Measurements from ENCODE around the gene PROX1.
"Not testable (repeated sequence)": the region's sequence is repeated elsewhere in the genome, so short reads cannot be mapped to it uniquely, and the experiment has no call there.

PROX1 gene

DNA sequence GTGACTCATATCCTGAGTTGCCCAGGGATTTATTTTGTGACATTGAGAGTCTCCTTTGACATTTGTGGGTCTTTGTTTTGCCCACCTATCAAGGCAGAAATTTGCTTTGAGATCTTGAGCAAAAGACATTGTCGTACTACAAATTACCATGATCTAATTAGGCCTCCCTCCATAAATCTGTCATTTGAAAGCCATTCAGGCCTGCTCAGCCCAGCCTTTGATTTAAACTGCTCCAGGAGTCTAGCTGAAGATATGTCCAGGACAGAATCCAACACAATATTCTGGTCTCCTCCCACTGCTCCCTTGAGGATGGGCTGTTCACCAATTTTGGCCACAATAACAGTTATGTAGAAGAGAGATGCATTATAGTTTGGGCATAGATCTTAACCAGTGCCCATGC is 86.7 kb downstream of the PROX1 start:
- DNase-seq, result no peak

DNA sequence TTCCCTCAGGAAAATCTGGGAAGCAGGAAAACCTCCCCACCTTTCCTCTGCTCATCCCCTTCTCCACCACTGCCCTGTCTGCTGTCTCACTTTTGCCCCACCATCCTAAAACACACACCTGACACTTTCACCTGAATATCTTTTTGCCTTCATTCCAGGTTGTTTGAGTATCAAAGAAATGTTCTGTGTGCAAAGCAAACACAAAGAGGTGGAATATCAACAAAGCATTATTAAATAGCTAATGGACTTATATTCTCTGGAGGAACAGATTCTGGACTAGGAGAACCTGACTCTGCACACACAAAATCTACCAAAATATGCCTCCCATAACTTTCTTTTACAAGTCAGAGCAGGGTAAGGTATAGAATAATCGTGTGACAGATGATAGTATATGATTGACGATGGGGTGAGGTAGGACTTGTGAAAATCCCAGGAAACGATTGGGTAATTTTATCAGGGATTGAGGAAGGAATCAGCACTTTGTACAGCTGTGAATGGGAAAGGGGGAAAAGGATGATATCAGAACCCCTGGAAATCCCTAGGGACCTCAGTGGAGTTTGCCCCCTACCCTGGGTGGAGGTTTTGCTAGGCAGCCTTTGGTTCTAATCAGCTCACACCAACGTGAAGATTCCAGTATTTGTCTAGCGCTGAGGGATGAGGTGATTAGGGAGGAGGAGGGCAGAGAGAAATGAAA is 87.7 kb downstream of the PROX1 start:
- DNase-seq, result no peak

DNA sequence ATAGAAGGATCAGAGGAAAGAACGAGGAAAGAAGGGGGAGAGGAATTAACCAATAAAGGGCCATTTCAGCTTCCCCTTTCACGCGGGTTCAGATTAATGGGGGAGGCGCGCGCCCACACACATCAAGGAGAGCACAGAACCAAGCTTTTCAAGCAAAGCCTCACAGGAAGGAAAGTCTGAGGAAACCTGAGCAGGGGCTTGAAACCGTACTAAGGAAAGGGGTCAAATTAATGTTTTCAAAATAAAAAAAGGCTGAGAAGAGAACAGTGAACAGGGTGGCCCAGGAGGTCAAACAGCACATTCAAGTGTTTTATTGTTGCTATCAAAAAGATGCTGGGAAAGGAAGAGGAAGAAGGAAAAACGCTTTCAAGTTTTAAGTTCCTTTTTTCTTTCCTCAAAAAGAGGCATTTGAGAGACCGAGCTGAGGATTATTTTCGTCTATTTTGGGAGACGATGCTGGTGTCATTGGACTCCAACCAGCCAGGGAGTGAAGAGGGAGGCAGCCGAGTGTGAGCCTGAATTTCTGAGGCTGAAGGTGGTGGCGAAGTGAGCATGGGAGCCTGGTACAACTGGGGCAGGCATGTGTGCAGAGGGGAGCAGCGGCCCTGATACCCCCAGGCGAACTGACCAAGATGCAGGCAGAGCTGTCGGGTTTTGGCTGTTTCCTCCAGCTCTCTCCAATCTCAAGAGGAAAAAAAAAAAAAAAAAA is 88.4 kb downstream of the PROX1 start:
- DNase-seq, result no peak

DNA sequence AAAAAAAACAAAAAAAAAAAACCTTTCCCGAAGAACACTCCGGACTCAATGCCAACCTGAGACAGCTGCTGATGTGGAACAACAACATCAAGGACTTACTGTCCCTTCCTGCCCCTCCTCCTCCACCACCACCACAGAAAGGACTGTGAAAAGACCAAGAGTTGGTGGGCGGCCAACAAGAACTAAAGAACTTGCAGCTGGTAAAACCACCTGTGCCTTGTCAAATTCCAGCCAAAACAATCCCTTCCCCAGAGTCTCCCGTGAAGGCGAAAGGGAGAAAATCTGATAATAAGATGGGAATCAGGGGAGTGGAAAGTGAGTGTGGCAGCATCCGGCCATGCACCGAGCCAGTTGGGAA is 88.9 kb downstream of the PROX1 start:
- DNase-seq, result no peak

DNA sequence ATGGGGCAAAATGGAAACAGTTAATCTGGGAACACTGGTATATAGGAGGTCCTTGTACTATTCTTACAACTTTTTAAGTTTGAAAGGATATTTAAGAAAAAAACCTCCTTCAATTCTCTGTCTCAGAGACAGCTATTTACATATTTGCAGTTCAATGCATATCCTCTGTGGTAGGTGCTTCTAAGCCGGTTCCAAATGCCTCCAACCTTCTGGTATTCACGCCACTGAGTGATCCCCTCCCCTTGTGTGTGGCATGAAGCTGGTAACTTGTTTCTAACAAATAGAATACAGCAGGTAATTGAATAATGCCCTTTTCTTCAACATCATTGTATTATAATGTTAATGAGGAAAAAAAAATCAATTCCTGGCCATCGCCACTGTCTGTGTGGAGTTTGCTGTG is 91.2 kb downstream of the PROX1 start:
- no peak for DNase-seq

DNA sequence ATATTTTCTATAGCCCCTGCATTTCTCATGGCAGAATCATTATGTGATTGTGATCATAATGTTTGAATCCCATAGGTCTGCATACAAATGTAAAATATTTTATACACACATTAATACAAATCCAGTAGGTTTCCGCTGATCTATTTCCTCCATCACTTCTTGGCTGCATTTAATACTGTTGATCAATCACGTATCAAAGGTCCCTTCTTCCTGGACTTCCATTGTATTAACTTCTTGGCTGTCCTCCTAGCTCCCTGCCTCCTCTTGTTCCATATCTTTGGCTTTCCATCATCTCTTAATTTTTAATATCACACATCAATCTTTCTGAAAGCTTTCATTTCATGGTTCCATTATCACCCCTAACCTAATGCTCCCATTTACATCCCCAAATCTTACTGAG is 97.6 kb downstream of the PROX1 start:
- DNase-seq, result no peak

DNA sequence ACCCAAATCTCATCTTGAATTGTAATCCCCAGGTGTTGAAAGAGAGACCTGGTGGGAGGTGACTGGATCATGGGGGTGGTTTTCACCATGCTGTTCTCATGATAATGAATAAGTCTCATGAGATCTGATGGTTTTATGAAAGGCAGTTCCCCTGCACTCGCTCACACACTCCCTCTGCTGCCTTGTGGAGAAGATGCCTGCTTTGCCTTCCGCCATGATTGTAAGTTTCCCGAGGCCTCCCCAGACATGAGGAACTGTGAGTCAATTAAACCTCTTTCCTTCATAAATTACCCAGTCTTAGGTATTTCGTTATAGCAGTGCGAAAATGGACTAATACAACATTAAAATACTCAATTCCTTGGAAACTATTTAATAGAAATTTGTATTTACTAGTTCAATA is 99.2 kb downstream of the PROX1 start:
- no peak for DNase-seq

DNA sequence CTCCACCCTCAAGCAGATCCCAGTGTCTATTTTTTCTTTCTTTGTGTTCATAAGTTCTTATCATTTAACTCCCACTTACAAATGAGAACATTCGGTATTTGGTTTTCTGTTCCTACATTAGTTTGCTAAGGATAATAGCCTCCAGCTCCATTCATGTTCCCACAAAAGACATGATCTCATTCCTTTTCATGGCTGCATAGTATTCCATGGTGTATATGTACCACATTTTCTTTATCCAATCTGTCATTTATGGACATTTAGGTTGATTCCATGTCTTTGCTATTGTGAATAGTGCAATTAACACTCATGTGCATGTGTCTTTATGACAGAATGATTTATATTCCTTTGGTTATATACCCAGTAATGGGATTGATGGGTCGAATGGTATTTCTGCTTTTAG is 101.2 kb downstream of the PROX1 start:
- not testable (repeated sequence) for DNase-seq
